HL-60 (cell line): ENCODE measurements around the gene NKX6-2.

Experiments used
- DNase-seq, 2 experiments: peaks; one replicate each; pipeline ENCODE4 v3.0.0-alpha.2; 2010 to 2020; ENCODE audit warnings: low read depth in 1 of 2, low spot score in 1 of 2
- H3K27ac ChIP-seq: fragments of 250-450 bp; sonication (Bioruptor Pico); replicated peaks from 2 replicates; pipeline ENCODE4 v1.5.1; 2020; ENCODE audit warnings: mild to moderate bottlenecking, moderate library complexity
- H3K27me3 ChIP-seq: fragments of 250-450 bp; sonication (Bioruptor Pico); 2 replicates; pipeline ENCODE4 v1.5.1; 2021; ENCODE audit warnings: mild to moderate bottlenecking, moderate library complexity; ENCODE audit not compliant: insufficient read depth, poor library complexity, severe bottlenecking
- H3K4me3 ChIP-seq: replicated peaks from 2 replicates; pipeline ENCODE4 v1.5.1; 2011; ENCODE audit warnings: mild to moderate bottlenecking, control low read depth, low read length; ENCODE audit not compliant: insufficient read depth
- CTCF ChIP-seq: IDR thresholded peaks from one replicate; pipeline ENCODE4 v1.5.1; 2011; ENCODE audit warnings: low read length, control low read depth, inconsistent platforms; ENCODE audit not compliant: insufficient read depth
- GABPA ChIP-seq: IDR thresholded peaks from 2 replicates; pipeline ENCODE4 v1.6.1; 2012; ENCODE audit warnings: low read depth
- POLR2AphosphoS5 ChIP-seq: IDR thresholded peaks from 2 replicates; pipeline ENCODE4 v1.6.1; 2012; ENCODE audit warnings: low read depth
- REST ChIP-seq: IDR thresholded peaks from 2 replicates; pipeline ENCODE4 v1.6.1; 2012; ENCODE audit warnings: low read depth; ENCODE audit not compliant: insufficient replicate concordance
- SPI1 ChIP-seq: IDR thresholded peaks from 2 replicates; pipeline ENCODE4 v1.6.1; 2012; ENCODE audit warnings: low read depth, mild to moderate bottlenecking, borderline replicate concordance

NKX6-2 gene

GRCh38 chr10:132806561-132807003 lies 20.6 kb upstream of the NKX6-2 start:
- H3K27me3 ChIP-seq: peaks cover 7% of the 10 kb centered on the region
- no peak overlapping the region for H3K4me3 ChIP-seq
- no peak for TF ChIP-seq POLR2AphosphoS5
- no peak for TF ChIP-seq GABPA
- TF ChIP-seq CTCF: no peak
- TF ChIP-seq REST: no peak
- TF ChIP-seq SPI1: no peak
- H3K27ac ChIP-seq: no peak overlapping the region
- no peak for DNase-seq

- no peak for TF ChIP-seq GABPA
- TF ChIP-seq CTCF: no peak
- no peak for TF ChIP-seq REST
- DNase-seq: no peak
- H3K4me3 ChIP-seq: no peak overlapping the region
- peaks cover 7% of the 10 kb centered on the region for H3K27me3 ChIP-seq
- no peak overlapping the region for H3K27ac ChIP-seq
These were observed 20.2 kb upstream of the NKX6-2 start for GRCh38 chr10:132806110-132806509.

GRCh38 chr10:132805599-132805998 lies 19.7 kb upstream of the NKX6-2 start:
- Histone ChIP-seq H3K4me3 (no peak overlapping the region), H3K27ac (no peak overlapping the region), H3K27me3 (peaks cover 7% of the 10 kb centered on the region)
- no peak for DNase-seq
- no peak for TF ChIP-seq GABPA
- TF ChIP-seq SPI1: no peak
- no peak for TF ChIP-seq REST
- TF ChIP-seq CTCF: no peak
- TF ChIP-seq POLR2AphosphoS5: no peak
